ENCODE results near the gene TAF4B.

DNA sequence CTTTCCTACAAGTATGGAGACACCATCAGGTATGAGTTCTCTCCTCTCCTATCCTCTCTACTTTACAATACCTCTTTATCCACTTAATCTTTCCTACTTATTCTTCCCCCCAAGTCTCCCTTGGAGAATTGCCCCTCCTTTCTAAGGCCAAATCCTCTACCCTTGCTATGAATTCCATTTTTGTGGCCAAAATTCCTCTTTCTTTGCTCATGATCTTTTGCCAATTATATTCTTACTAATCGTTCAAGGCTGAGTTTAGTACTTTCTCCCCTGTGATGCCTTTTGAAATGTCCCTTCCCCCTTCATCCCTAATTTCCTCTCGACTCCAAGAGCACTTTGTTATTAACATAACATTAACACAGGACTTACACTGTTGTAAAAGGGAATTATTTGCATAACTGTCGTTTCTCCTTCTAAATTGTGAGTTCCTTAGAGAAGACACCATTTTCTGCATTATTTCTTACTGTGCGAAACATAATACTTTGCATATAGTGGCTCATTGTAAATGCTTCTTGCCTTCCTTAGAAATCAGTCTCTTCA lies 188.7 kb downstream of the TAF4B start:
- TF ChIP-seq USF1 (IDR thresholded peaks at IDR 0.05; ENCODE audit: borderline replicate concordance, low read depth) (no peak), RAD21 (IDR thresholded peaks at IDR 0.05; ENCODE audit: low read length) (no peak), POLR2AphosphoS5 (IDR thresholded peaks at IDR 0.05; ENCODE audit: low read depth, low read length) (no peak), CHD2 (IDR thresholded peaks at IDR 0.05; ENCODE audit: low read length, partially characterized antibody) (no peak), EP300 (IDR thresholded peaks at IDR 0.05; ENCODE audit: borderline replicate concordance in 1 of 2, low read depth in 1 of 2, low read length in 1 of 2) (no peak)
- TF ChIP-seq, protein P1, sequence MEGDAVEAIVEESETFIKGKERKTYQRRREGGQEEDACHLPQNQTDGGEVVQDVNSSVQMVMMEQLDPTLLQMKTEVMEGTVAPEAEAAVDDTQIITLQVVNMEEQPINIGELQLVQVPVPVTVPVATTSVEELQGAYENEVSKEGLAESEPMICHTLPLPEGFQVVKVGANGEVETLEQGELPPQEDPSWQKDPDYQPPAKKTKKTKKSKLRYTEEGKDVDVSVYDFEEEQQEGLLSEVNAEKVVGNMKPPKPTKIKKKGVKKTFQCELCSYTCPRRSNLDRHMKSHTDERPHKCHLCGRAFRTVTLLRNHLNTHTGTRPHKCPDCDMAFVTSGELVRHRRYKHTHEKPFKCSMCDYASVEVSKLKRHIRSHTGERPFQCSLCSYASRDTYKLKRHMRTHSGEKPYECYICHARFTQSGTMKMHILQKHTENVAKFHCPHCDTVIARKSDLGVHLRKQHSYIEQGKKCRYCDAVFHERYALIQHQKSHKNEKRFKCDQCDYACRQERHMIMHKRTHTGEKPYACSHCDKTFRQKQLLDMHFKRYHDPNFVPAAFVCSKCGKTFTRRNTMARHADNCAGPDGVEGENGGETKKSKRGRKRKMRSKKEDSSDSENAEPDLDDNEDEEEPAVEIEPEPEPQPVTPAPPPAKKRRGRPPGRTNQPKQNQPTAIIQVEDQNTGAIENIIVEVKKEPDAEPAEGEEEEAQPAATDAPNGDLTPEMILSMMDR (IDR thresholded peaks at IDR 0.05) = no peak

Data from SK-N-SH (cell line).